Sciatic nerve (tissue), 2 donors: ENCODE data around the gene ZNF84. TPM values are rescaled to one million over a fixed set of nuclear protein-coding genes. Genes with fewer than 3 reads are reported as not detected.

ENCODE experiments used
- ATAC-seq: fragments of 200-7000 bp; cut with Tn5 transposase; one replicate; pipeline ENCODE4 v1.9.1; 2020; ENCODE audit warnings: mild to moderate bottlenecking, moderate library complexity
- DNase-seq: peaks from one replicate; pipeline ENCODE4 v3.0.0-alpha.2; 2020; ENCODE audit warnings: low spot score
- intact Hi-C: fragments of 100-400 bp; cut with DNase I; formaldehyde crosslinking; loops from one replicate; pipeline ENCODE4 v1.14.2; 2022
- total RNA-seq: library from RNA; stranded (reverse); fragmentation: NEBNext Ultra II Directional; extraction: Animal tissue kit (Norgen Biotek cat#: 25700); gene quantifications from one replicate; pipeline ENCODE4 v1.2.1, GENCODE V29; 2021
- donor health status: DM: no; HTN: no; CAD: no.
- donor health status: DM: no; HTN: no; CAD: no.

ZNF84 gene
- total RNA-seq: 39.3 TPM

GRCh38 chr12:133037207-133038005, at the start of gene ZNF84:
Gene ZNF84, plus strand, starts transcription at chr12:133037509. Its CDS starts 3,959 bp downstream, at chr12:133041468.
- intact Hi-C loops: no loop called here
- ATAC-seq: peak; percentile 100

GRCh38 chr12:132998741-132999140, 38.6 kb upstream of the ZNF84 start:
- intact Hi-C loops: no loop called here
- ATAC-seq (no peak), DNase-seq (no peak)

More at GRCh38 chr12:133037207-133038005, at the start of gene ZNF84:
- DNase-seq: peak; percentile 97

- DNase-seq (no peak), ATAC-seq (no peak)
- intact Hi-C loops: no loop called here
Measured at GRCh38 chr12:133010657-133011297, 26.5 kb upstream of the ZNF84 start.

GRCh38 chr12:133023566-133023965, 13.7 kb upstream of the ZNF84 start:
- DNase-seq: no peak
- ATAC-seq: no peak
- intact Hi-C loops: no loop called here

GRCh38 chr12:133026996-133027395, 10.3 kb upstream of the ZNF84 start:
- ATAC-seq: no peak
- no peak for DNase-seq
- intact Hi-C loops: no loop called here

GRCh38 chr12:133038118-133038709, 905 bp downstream of the ZNF84 start:
- intact Hi-C loops: no loop called here
- DNase-seq (no peak), ATAC-seq (no peak)

GRCh38 chr12:133046698-133047097, 9.4 kb downstream of the ZNF84 start:
- DNase-seq (no peak), ATAC-seq (no peak)
- intact Hi-C loops: no loop called here

- ATAC-seq (no peak), DNase-seq (no peak)
- intact Hi-C loops: no loop called here
Measured at GRCh38 chr12:133057446-133057845, 20.1 kb downstream of the ZNF84 start.

GRCh38 chr12:133058203-133059113, 21.1 kb downstream of the ZNF84 start:
- no peak for ATAC-seq
- no peak for DNase-seq
- intact Hi-C loops: no loop called here

- no peak for DNase-seq
- no peak for ATAC-seq
- intact Hi-C loops: no loop called here
Measured at GRCh38 chr12:133061954-133062353, 24.6 kb downstream of the ZNF84 start.

GRCh38 chr12:133063556-133063955, 26.2 kb downstream of the ZNF84 start:
- no peak for ATAC-seq
- intact Hi-C loops: no loop called here
- no peak for DNase-seq

- ATAC-seq (no peak), DNase-seq (no peak)
- intact Hi-C loops: no loop called here
Measured at GRCh38 chr12:133073836-133074235, 36.5 kb downstream of the ZNF84 start.

GRCh38 chr12:133080026-133080367, 42.7 kb downstream of the ZNF84 start:
- ATAC-seq: peak; percentile 97
- intact Hi-C loops: no loop called here
- peak; percentile 98 for DNase-seq

- ATAC-seq (peak; percentile 95), DNase-seq (peak; percentile 96)
- intact Hi-C loops: no loop called here
Measured at GRCh38 chr12:133080368-133081158, 43.3 kb downstream of the ZNF84 start, which contains the start of gene ZNF140. Gene ZNF140, plus strand, starts transcription at chr12:133080923. Its CDS starts 398 bp downstream, at chr12:133081321.

GRCh38 chr12:133081159-133081780, 44.0 kb downstream of the ZNF84 start:
- intact Hi-C loops: no loop called here
- ATAC-seq (no peak), DNase-seq (no peak)

GRCh38 chr12:133083345-133083744, 46.0 kb downstream of the ZNF84 start:
- no peak for DNase-seq
- intact Hi-C loops: no loop called here
- ATAC-seq: no peak

- intact Hi-C loops: no loop called here
- no peak for DNase-seq
- no peak for ATAC-seq
Measured at GRCh38 chr12:133105620-133106019, 68.3 kb downstream of the ZNF84 start.

- no peak for DNase-seq
- no peak for ATAC-seq
- intact Hi-C loops: no loop called here
Measured at GRCh38 chr12:133106253-133106652, 68.9 kb downstream of the ZNF84 start.
